Measurements from ENCODE around the gene RGS2. TPM values are rescaled to one million over a fixed set of nuclear protein-coding genes. Genes with fewer than 3 reads are reported as not detected.

The RGS2 gene
- total RNA-seq, 2 donors from 2014 or later: 16.5 to 28.6 TPM

DNA sequence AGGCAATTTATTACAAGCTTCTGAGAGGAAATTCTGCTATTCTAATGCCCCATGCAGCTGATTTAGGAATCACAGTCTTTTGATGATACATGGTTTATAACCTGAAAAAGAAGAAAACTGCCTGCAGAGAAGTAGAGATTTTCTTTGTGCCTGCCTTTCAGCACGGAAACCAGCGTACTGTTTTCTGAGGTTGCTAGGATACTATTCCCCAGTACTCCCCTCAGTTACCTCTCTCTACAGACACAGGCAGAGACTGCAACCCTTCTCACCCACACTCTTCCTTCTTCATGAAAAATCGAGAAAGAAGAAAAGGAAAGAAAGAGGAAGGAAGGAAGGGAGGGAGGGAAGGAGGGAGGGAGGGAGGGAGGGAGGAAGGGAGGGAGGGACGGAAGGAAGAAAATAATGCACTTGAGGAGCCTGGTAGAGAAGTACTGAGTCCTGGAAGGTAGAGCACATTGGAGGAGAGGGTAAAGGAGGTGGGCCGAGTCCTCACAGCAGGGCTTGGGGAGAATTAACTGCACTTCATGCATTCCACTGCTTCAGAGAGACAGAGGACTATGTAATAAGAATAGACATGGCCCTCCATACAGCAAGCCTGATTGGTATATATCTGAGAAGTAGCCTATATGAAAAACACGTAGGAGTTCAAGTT lies 21.9 kb downstream of the RGS2 start:
- Histone ChIP-seq H3K27ac (no peak overlapping the region), H3K36me3 (no peaks in the 10 kb centered on the region), H3K27me3 (no peaks in the 10 kb centered on the region), H3K4me3 (no peak overlapping the region), H3K9me3 (no peaks in the 10 kb centered on the region), H3K4me1 (no peaks in the 10 kb centered on the region), H3K9ac (ENCODE audit: low read depth in 2 of 2, low read length in 2 of 2) (no peak overlapping the region)
- intact Hi-C loops (cut with DNase I): no loop called here
- TF ChIP-seq, protein P1, sequence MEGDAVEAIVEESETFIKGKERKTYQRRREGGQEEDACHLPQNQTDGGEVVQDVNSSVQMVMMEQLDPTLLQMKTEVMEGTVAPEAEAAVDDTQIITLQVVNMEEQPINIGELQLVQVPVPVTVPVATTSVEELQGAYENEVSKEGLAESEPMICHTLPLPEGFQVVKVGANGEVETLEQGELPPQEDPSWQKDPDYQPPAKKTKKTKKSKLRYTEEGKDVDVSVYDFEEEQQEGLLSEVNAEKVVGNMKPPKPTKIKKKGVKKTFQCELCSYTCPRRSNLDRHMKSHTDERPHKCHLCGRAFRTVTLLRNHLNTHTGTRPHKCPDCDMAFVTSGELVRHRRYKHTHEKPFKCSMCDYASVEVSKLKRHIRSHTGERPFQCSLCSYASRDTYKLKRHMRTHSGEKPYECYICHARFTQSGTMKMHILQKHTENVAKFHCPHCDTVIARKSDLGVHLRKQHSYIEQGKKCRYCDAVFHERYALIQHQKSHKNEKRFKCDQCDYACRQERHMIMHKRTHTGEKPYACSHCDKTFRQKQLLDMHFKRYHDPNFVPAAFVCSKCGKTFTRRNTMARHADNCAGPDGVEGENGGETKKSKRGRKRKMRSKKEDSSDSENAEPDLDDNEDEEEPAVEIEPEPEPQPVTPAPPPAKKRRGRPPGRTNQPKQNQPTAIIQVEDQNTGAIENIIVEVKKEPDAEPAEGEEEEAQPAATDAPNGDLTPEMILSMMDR (IDR thresholded peaks at IDR 0.05): no peak
- DNase-seq: no peak

DNA sequence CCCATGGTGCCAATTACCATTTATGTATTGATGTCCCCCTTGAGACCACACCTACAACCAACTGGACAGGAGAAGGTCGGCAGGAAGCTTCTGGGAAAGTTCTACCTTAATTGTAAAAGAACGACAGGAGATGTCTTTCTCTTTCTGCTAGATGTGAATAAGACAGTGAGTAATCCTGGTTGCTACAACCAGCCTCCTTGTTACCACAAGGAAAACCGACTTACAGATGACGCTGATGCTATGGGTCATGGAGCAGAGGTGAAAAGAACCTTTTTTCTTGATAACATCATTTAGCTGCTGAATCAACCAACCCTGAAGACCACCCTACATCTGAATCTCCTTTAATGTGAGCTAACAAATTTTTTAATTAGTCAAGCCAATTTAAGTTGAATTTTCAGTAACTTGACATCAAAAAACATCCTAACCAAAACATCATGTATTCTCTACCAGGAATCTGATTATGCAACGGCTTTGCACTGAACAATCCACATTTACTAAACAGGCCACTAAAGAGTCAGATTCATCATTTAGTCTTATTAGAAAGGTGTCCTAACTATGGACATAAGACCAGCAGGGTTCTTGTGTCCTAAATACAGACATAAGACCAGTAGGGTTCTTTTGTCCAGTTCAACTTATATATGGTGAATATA lies 23.0 kb downstream of the RGS2 start:
- Histone ChIP-seq H3K36me3 (no peaks in the 10 kb centered on the region), H3K27ac (no peak overlapping the region), H3K4me1 (no peaks in the 10 kb centered on the region), H3K27me3 (no peaks in the 10 kb centered on the region), H3K4me3 (no peak overlapping the region), H3K9me3 (no peaks in the 10 kb centered on the region), H3K9ac (ENCODE audit: low read depth in 2 of 2, low read length in 2 of 2) (no peak overlapping the region)
- intact Hi-C loops (cut with DNase I): no loop called here
- DNase-seq: no peak
- TF ChIP-seq, protein P1 (IDR thresholded peaks at IDR 0.05): no peak

DNA sequence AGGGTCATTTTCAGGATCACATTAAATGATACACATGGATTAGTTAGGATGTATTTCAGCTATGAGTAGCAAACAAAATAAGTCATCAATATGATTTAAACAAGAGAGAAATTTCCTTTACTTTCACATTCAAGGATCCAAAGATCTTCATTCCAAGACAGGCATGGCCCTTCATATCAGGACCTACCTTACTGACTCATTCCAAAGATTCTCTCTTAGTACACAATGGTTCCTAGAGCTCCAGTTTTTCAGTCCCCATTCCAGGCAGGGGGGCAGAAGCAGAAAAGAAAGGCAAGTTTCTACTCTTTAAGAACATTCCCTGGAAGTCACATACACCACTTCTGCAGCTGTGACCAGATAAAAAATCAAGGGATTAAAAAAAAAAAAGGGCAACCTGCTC lies 23.7 kb downstream of the RGS2 start:
- H3K4me1 ChIP-seq: no peaks in the 10 kb centered on the region
- no peak overlapping the region for H3K4me3 ChIP-seq
- H3K27ac ChIP-seq: no peak overlapping the region
- no peaks in the 10 kb centered on the region for H3K9me3 ChIP-seq
- intact Hi-C loops (cut with DNase I): no loop called here
- H3K9ac ChIP-seq (ENCODE audit: low read depth in 2 of 2, low read length in 2 of 2): no peak overlapping the region
- no peaks in the 10 kb centered on the region for H3K36me3 ChIP-seq
- no peaks in the 10 kb centered on the region for H3K27me3 ChIP-seq
- TF ChIP-seq, protein P1 (IDR thresholded peaks at IDR 0.05): no peak
- no peak for DNase-seq

DNA sequence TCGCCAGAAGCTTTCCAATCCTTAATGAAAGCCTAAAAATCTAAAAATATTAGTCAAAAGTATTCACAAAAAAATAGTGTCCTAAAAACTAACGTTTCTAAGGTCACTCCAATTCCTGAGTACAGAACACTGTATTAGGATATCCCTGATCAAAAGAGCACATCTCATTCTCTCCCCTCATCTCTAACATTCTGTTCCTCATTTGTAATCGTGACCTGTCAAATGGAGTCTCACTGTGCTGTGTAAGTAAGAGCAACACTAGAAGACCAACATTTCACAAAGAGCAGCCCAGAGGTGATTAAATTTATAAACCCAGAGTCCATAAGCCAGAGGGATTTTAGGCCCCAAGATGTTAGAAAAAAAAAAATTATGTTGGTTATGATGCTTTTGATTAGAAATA lies 26.3 kb downstream of the RGS2 start:
- H3K27ac ChIP-seq: no peak overlapping the region
- no peak overlapping the region for H3K9ac ChIP-seq (ENCODE audit: low read depth in 2 of 2, low read length in 2 of 2)
- intact Hi-C loops (cut with DNase I): no loop called here
- no peak for DNase-seq
- H3K9me3 ChIP-seq: no peaks in the 10 kb centered on the region
- H3K36me3 ChIP-seq: no peaks in the 10 kb centered on the region
- TF ChIP-seq, protein P1 (IDR thresholded peaks at IDR 0.05): no peak
- no peaks in the 10 kb centered on the region for H3K4me1 ChIP-seq
- no peak overlapping the region for H3K4me3 ChIP-seq
- no peaks in the 10 kb centered on the region for H3K27me3 ChIP-seq

DNA sequence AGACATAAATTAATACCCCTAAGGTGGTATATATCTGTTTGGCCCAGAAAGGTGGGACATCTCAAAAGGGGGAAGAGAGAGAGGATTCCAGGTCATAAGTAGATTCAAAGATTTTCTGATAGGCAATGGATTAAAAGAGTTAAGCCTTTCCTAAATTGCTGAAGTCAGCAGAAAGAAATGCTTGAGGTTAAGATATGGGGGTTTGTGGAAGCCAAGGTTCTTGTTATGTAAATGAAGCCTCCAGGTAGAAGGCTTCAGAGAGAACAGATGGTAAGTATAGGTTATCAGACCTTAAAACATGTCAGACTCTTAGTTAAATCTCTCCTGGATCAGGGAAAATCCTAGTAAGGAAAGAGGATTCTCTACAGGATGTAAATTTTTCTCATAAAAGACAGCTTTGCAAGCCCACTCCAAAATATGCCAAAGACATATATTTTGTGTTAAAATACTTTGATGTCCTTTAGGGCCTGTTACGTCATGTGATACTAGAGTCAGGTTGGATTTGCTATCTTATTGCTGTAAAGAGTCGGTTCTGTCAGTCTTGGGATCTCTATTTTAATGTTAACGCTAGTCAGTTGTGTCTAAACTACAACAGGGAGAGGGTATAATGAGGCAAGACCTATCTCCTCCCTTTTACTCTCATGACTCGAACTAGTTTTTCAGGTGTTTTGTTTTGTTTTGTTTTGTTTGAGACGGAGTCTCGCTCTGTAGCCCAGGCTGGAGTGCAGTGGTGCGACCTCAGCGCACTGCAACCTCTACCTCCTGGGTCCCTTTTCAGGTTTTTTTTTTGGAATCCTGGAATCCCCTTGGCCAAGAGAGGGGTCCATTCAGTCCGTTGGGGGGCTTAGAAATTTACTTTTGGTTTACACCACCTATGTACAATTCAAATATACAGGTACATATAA lies 30.6 kb downstream of the RGS2 start:
- Histone ChIP-seq H3K9ac (ENCODE audit: low read depth in 2 of 2, low read length in 2 of 2) (no peak overlapping the region), H3K36me3 (no peaks in the 10 kb centered on the region), H3K9me3 (no peaks in the 10 kb centered on the region), H3K4me3 (no peak overlapping the region), H3K4me1 (no peaks in the 10 kb centered on the region), H3K27ac (no peak overlapping the region), H3K27me3 (no peaks in the 10 kb centered on the region)
- intact Hi-C loops (cut with DNase I): no loop called here
- no peak for DNase-seq
- TF ChIP-seq, protein P1 (IDR thresholded peaks at IDR 0.05): no peak

Measured in colonic mucosa (tissue), 4 donors.